NCI-H526 treated with DMSO at 0.1 percent for 48 hours (cell line): ENCODE data around the gene CRYBG1.
"Not testable (repeated sequence)": the region's sequence is repeated elsewhere in the genome, so short reads cannot be mapped to it uniquely, and the experiment has no call there.

Experiments used
- DNase-seq: peaks from one replicate; lab custom pipeline; 2025; lab: John Stamatoyannopoulos, UW

CRYBG1 gene

GRCh38 chr6:106377061-106377540, 16.6 kb downstream of the CRYBG1 start:
- DNase-seq = no peak

- no peak for DNase-seq
Observed at GRCh38 chr6:106379951-106380350, 19.4 kb downstream of the CRYBG1 start.

GRCh38 chr6:106380407-106380806, 19.9 kb downstream of the CRYBG1 start:
- no peak for DNase-seq

GRCh38 chr6:106381223-106381622, 20.7 kb downstream of the CRYBG1 start:
- no peak for DNase-seq

GRCh38 chr6:106381881-106382280, 21.4 kb downstream of the CRYBG1 start:
- no peak for DNase-seq

- no peak for DNase-seq
Observed at GRCh38 chr6:106383573-106383972, 23.1 kb downstream of the CRYBG1 start.

- DNase-seq = no peak
Observed at GRCh38 chr6:106385530-106385929, 25.0 kb downstream of the CRYBG1 start.

GRCh38 chr6:106387875-106388274, 27.4 kb downstream of the CRYBG1 start:
- no peak for DNase-seq

- DNase-seq = no peak
Observed at GRCh38 chr6:106390088-106390487, 29.6 kb downstream of the CRYBG1 start.

- no peak for DNase-seq
Observed at GRCh38 chr6:106396426-106397220, 36.1 kb downstream of the CRYBG1 start.

- no peak for DNase-seq
Observed at GRCh38 chr6:106397431-106397830, 36.9 kb downstream of the CRYBG1 start.

- no peak for DNase-seq
Observed at GRCh38 chr6:106398621-106399020, 38.1 kb downstream of the CRYBG1 start.

GRCh38 chr6:106405044-106405443, 44.5 kb downstream of the CRYBG1 start:
- DNase-seq = not testable (repeated sequence)

- no peak for DNase-seq
Observed at GRCh38 chr6:106411056-106411455, 50.5 kb downstream of the CRYBG1 start.

- DNase-seq = no peak
Observed at GRCh38 chr6:106411643-106412200, 51.2 kb downstream of the CRYBG1 start.

- DNase-seq = no peak
Observed at GRCh38 chr6:106413016-106413415, 52.5 kb downstream of the CRYBG1 start.

- DNase-seq = no peak
Observed at GRCh38 chr6:106413722-106414121, 53.2 kb downstream of the CRYBG1 start.

- no peak for DNase-seq
Observed at GRCh38 chr6:106415921-106416320, 55.4 kb downstream of the CRYBG1 start.

- DNase-seq = no peak
Observed at GRCh38 chr6:106417572-106418147, 57.1 kb downstream of the CRYBG1 start.

- no peak for DNase-seq
Observed at GRCh38 chr6:106419900-106420613, 59.5 kb downstream of the CRYBG1 start.

GRCh38 chr6:106421496-106421895, 61.0 kb downstream of the CRYBG1 start:
- DNase-seq = no peak

- DNase-seq = no peak
Observed at GRCh38 chr6:106422534-106422933, 62.0 kb downstream of the CRYBG1 start.

GRCh38 chr6:106425382-106425781, 64.9 kb downstream of the CRYBG1 start:
- DNase-seq = no peak
